ENCODE data around the gene WDR59.

WDR59 gene

GRCh38 chr16:74949309-74949708, 35.6 kb downstream of the WDR59 start:
- ChIA-PET CTCF (no interaction called here), POLR2A (no interaction called here)
- H3K4me3 ChIP-seq (ENCODE audit: low read depth, low read length), result no peak overlapping the region
- no peak overlapping the region for H3K27ac ChIP-seq (ENCODE audit: extremely low read depth, low read depth, low read length)
- TF ChIP-seq ZNF366 (tag by site-specific recombination; conservative IDR thresholded peaks at IDR 0.05) (peak; percentile 45), ZSCAN30 (tag by site-specific recombination; IDR thresholded peaks at IDR 0.05) (no peak)
- peaks cover 25 to 55% of the 10 kb centered on the region in 2 experiments; a peak in 2 of 3 replicates for H3K36me3 ChIP-seq (ENCODE audit: control insufficient read depth in 2 of 2, insufficient read depth in 1 of 2, low read length in 2 of 2)
- H3K4me1 ChIP-seq (ENCODE audit: control insufficient read depth, insufficient read depth, low read length), result no peaks in the 10 kb centered on the region
- no peaks in the 10 kb centered on the region for H3K9me3 ChIP-seq (ENCODE audit: control insufficient read depth, insufficient read depth, low read depth, low read length)

DNA sequence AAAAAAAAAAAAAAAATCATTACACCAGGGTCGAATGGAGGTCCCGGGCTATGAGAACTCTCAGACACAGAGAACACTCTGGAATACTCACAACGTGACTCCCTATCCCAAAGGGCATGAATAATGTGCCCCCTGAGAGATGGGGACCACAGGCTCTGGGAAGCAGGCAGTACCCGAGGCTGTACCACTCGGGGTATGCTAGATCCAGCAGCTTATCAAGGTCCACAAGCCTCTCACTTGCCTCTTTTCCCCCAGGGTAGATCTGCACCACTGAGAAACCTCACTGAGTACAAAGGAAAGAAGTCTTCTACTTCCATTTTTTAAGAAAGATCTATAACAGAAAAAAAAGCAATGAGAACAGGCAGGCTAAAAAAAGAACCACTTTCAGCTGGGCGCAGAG, 40.5 kb downstream of the WDR59 start:
- peaks cover 20 to 64% of the 10 kb centered on the region in 2 experiments; a peak in 2 of 3 replicates for H3K36me3 ChIP-seq (ENCODE audit: control insufficient read depth in 2 of 2, insufficient read depth in 1 of 2, low read length in 2 of 2)
- POLR2A ChIA-PET, result no interaction called here

GRCh38 chr16:74942977-74943918, 41.7 kb downstream of the WDR59 start:
- CTCF ChIA-PET, result interaction anchor here (0.6 kb wide), 1 partner anchor 192 kb away, joined by 3 read pairs; no protein-coding TSS in a partner anchor

More for the DNA sequence above, 40.5 kb downstream of the WDR59 start:
- H3K4me1 ChIP-seq (ENCODE audit: control insufficient read depth, insufficient read depth, low read length), result no peaks in the 10 kb centered on the region
- H3K9me3 ChIP-seq (ENCODE audit: control insufficient read depth, insufficient read depth, low read depth, low read length), result no peaks in the 10 kb centered on the region
- H3K27ac ChIP-seq (ENCODE audit: extremely low read depth, low read depth, low read length), result no peak overlapping the region
- no peak for TF ChIP-seq ZNF416 (tag by site-specific recombination; IDR thresholded peaks at IDR 0.05)
- CTCF ChIA-PET, result interaction anchor here (0.6 to 0.7 kb wide), 3 partner anchors 8 to 620 kb away, joined by 3 to 5 read pairs (median 4); no protein-coding TSS in a partner anchor
- no peak overlapping the region for H3K4me3 ChIP-seq (ENCODE audit: low read depth, low read length)

DNA sequence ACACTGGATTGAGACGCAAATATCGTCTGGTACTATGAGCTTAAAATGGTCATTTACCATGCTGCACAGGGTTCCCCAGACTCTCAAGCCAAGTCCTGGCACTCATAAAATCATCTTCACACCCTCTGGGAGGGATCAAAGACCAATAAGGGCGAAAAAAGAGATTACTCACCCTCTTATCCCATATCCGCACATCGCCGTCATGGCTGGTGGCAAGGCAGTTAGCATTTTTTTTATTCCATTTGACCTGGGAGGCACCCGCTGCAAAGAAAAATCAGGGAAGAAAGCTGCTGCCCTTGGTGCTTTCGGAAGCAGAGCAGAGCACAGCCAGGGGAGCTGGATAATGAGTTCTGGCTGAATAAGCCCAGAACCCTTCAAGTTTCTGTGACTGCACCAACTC, 42.4 kb downstream of the WDR59 start:
- CTCF ChIA-PET, result no interaction called here
- no peaks in the 10 kb centered on the region for H3K9me3 ChIP-seq (ENCODE audit: control insufficient read depth, insufficient read depth, low read depth, low read length)
- no peak overlapping the region for H3K27ac ChIP-seq (ENCODE audit: extremely low read depth, low read depth, low read length)
- peaks cover 11 to 68% of the 10 kb centered on the region in 2 experiments; a peak in 2 of 3 replicates for H3K36me3 ChIP-seq (ENCODE audit: control insufficient read depth in 2 of 2, insufficient read depth in 1 of 2, low read length in 2 of 2)
- POLR2A ChIA-PET, result no interaction called here
- no peaks in the 10 kb centered on the region for H3K4me1 ChIP-seq (ENCODE audit: control insufficient read depth, insufficient read depth, low read length)
- no peak overlapping the region for H3K4me3 ChIP-seq (ENCODE audit: low read depth, low read length)
- no peak for TF ChIP-seq YY2 (tag by site-specific recombination; IDR thresholded peaks at IDR 0.05)
- no peak for TF ChIP-seq GFI1B (tag by site-specific recombination; IDR thresholded peaks at IDR 0.05)
- TF ChIP-seq ZNF426 (tag by site-specific recombination; IDR thresholded peaks at IDR 0.05), result no peak
- TF ChIP-seq ZFP37 (tag by site-specific recombination; IDR thresholded peaks at IDR 0.05), result no peak
- TF ChIP-seq, protein P1, sequence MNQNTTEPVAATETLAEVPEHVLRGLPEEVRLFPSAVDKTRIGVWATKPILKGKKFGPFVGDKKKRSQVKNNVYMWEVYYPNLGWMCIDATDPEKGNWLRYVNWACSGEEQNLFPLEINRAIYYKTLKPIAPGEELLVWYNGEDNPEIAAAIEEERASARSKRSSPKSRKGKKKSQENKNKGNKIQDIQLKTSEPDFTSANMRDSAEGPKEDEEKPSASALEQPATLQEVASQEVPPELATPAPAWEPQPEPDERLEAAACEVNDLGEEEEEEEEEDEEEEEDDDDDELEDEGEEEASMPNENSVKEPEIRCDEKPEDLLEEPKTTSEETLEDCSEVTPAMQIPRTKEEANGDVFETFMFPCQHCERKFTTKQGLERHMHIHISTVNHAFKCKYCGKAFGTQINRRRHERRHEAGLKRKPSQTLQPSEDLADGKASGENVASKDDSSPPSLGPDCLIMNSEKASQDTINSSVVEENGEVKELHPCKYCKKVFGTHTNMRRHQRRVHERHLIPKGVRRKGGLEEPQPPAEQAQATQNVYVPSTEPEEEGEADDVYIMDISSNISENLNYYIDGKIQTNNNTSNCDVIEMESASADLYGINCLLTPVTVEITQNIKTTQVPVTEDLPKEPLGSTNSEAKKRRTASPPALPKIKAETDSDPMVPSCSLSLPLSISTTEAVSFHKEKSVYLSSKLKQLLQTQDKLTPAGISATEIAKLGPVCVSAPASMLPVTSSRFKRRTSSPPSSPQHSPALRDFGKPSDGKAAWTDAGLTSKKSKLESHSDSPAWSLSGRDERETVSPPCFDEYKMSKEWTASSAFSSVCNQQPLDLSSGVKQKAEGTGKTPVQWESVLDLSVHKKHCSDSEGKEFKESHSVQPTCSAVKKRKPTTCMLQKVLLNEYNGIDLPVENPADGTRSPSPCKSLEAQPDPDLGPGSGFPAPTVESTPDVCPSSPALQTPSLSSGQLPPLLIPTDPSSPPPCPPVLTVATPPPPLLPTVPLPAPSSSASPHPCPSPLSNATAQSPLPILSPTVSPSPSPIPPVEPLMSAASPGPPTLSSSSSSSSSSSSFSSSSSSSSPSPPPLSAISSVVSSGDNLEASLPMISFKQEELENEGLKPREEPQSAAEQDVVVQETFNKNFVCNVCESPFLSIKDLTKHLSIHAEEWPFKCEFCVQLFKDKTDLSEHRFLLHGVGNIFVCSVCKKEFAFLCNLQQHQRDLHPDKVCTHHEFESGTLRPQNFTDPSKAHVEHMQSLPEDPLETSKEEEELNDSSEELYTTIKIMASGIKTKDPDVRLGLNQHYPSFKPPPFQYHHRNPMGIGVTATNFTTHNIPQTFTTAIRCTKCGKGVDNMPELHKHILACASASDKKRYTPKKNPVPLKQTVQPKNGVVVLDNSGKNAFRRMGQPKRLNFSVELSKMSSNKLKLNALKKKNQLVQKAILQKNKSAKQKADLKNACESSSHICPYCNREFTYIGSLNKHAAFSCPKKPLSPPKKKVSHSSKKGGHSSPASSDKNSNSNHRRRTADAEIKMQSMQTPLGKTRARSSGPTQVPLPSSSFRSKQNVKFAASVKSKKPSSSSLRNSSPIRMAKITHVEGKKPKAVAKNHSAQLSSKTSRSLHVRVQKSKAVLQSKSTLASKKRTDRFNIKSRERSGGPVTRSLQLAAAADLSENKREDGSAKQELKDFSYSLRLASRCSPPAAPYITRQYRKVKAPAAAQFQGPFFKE (tag by site-specific recombination; IDR thresholded peaks at IDR 0.05; ENCODE audit: borderline replicate concordance), result no peak
- TF ChIP-seq, protein P2, sequence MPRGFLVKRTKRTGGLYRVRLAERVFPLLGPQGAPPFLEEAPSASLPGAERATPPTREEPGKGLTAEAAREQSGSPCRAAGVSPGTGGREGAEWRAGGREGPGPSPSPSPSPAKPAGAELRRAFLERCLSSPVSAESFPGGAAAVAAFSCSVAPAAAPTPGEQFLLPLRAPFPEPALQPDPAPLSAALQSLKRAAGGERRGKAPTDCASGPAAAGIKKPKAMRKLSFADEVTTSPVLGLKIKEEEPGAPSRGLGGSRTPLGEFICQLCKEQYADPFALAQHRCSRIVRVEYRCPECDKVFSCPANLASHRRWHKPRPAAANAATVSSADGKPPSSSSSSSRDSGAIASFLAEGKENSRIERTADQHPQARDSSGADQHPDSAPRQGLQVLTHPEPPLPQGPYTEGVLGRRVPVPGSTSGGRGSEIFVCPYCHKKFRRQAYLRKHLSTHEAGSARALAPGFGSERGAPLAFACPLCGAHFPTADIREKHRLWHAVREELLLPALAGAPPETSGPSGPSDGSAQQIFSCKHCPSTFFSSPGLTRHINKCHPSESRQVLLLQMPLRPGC (tag by site-specific recombination; IDR thresholded peaks at IDR 0.05), result no peak
- TF ChIP-seq, protein P3, sequence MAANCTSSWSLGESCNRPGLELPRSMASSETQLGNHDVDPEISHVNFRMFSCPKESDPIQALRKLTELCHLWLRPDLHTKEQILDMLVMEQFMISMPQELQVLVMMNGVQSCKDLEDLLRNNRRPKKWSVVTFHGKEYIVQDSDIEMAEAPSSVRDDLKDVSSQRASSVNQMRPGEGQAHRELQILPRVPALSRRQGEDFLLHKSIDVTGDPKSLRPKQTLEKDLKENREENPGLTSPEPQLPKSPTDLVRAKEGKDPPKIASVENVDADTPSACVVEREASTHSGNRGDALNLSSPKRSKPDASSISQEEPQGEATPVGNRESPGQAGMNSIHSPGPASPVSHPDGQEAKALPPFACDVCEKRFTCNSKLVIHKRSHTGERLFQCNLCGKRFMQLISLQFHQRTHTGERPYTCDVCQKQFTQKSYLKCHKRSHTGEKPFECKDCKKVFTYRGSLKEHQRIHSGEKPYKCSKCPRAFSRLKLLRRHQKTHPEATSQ (tag by site-specific recombination; IDR thresholded peaks at IDR 0.05), result no peak
- no peak for TF ChIP-seq ZEB2 (tag by site-specific recombination; IDR thresholded peaks at IDR 0.05)
- TF ChIP-seq ZNF624 (tag by site-specific recombination; IDR thresholded peaks at IDR 0.05), result no peak
- TF ChIP-seq, protein P4, sequence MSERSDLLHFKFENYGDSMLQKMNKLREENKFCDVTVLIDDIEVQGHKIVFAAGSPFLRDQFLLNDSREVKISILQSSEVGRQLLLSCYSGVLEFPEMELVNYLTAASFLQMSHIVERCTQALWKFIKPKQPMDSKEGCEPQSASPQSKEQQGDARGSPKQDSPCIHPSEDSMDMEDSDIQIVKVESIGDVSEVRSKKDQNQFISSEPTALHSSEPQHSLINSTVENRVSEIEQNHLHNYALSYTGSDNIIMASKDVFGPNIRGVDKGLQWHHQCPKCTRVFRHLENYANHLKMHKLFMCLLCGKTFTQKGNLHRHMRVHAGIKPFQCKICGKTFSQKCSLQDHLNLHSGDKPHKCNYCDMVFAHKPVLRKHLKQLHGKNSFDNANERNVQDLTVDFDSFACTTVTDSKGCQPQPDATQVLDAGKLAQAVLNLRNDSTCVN (tag by site-specific recombination; optimal IDR thresholded peaks at IDR 0.05), result no peak

More at GRCh38 chr16:74942977-74943918, 41.7 kb downstream of the WDR59 start:
- Histone ChIP-seq H3K4me1 (ENCODE audit: control insufficient read depth, insufficient read depth, low read length) (no peaks in the 10 kb centered on the region), H3K27ac (ENCODE audit: extremely low read depth, low read depth, low read length) (no peak overlapping the region), H3K36me3 (ENCODE audit: control insufficient read depth in 2 of 2, insufficient read depth in 1 of 2, low read length in 2 of 2) (peaks cover 14 to 68% of the 10 kb centered on the region in 2 experiments; a peak in 2 of 3 replicates), H3K4me3 (ENCODE audit: low read depth, low read length) (no peak overlapping the region), H3K9me3 (ENCODE audit: control insufficient read depth, insufficient read depth, low read depth, low read length) (no peaks in the 10 kb centered on the region)
- POLR2A ChIA-PET, result no interaction called here
- TF ChIP-seq ZXDB (tag by site-specific recombination; IDR thresholded peaks at IDR 0.05) (no peak), BCL11A (tag by site-specific recombination; IDR thresholded peaks at IDR 0.05; ENCODE audit: low read depth) (no peak), ZNF624 (tag by site-specific recombination; IDR thresholded peaks at IDR 0.05) (no peak), ZNF133 (tag by site-specific recombination; IDR thresholded peaks at IDR 0.05) (no peak), ZNF768 (tag by site-specific recombination; IDR thresholded peaks at IDR 0.05) (no peak), ZNF830 (tag by site-specific recombination; IDR thresholded peaks at IDR 0.05; ENCODE audit: low read depth) (no peak), ZNF571 (tag by site-specific recombination; IDR thresholded peaks at IDR 0.05) (no peak), ZBTB7A (tag by site-specific recombination; IDR thresholded peaks at IDR 0.05; ENCODE audit: low read depth) (no peak)

Data from HEK293 (cell line).